A549 (cell line): ENCODE measurements around the gene RAB3D. TPM values are rescaled to one million over a fixed set of nuclear protein-coding genes. Genes with fewer than 3 reads are reported as not detected.

Source experiments
- ATAC-seq, 2 experiments: fragments of 200-7000 bp in 1 of 2; fragments of >200 bp in 1 of 2; cut with Nextera tagmentation in 1 of 2; cut with Tn5 transposase in 1 of 2; 3 replicates each; pipeline versions ENCODE4 v1.8.0 to v1.9.1; 2018 to 2020; ENCODE audit warnings: mild to moderate bottlenecking in 1 of 2, moderate library complexity in 1 of 2
- CTCF ChIA-PET: fragments of 300-600 bp; sonication (Branson Sonifier 250); formaldehyde crosslinking; extraction: SDS; loops from one replicate; lab custom pipeline; 2021; ENCODE audit warnings: antibody characterized with exemption, inconsistent platforms; lab: Yijun Ruan, JAX
- POLR2A ChIA-PET: fragments of 350-600 bp; formaldehyde crosslinking; extraction: SDS; loops from one replicate; lab custom pipeline; 2021; ENCODE audit warnings: antibody characterized with exemption, inconsistent platforms; lab: Yijun Ruan, JAX
- DNase-seq, 2 experiments: peaks; one replicate each; pipeline versions ENCODE4 v3.0.0 to v3.0.0-alpha.2; 2011 to 2016; ENCODE audit warnings: low read depth in 1 of 2, low spot score in 1 of 2
- FAIRE-seq: peaks from 2 replicates; lab custom pipeline; 2011; peaks lifted over from hg19 to GRCh38; lab: Jason Lieb, UNC
- H3K27ac ChIP-seq, 2 experiments: fragments of >200 bp; sonication (Bioruptor Twin); formaldehyde crosslinking; 3 replicates each; pipeline ENCODE4 v1.5.1; 2016 to 2017
- H3K4me1 ChIP-seq: fragments of >200 bp; sonication (Bioruptor Twin); formaldehyde crosslinking; 3 replicates; pipeline ENCODE4 v1.6.1; 2016
- H3K4me2 ChIP-seq: fragments of >200 bp; sonication (Bioruptor Twin); formaldehyde crosslinking; 3 replicates; pipeline ENCODE4 v1.6.1; 2016
- H3K4me3 ChIP-seq: fragments of >200 bp; sonication (Bioruptor Twin); formaldehyde crosslinking; 3 replicates; pipeline ENCODE4 v1.5.1; 2016
- H3K9me3 ChIP-seq: fragments of >200 bp; sonication (Bioruptor Twin); formaldehyde crosslinking; 3 replicates; pipeline ENCODE4 v1.6.1; 2016
- CEBPB ChIP-seq, 2 experiments: fragments of >200 bp in 1 of 2; sonication (Bioruptor Twin) in 1 of 2; formaldehyde crosslinking in 1 of 2; IDR thresholded peaks; 2 replicates each; pipeline ENCODE4 v1.6.1; 2012 to 2016
- CHD2 ChIP-seq: fragments of 150-350 bp; IDR thresholded peaks from 2 replicates; pipeline ENCODE4 v1.6.1; 2014; ENCODE audit warnings: low read length; ENCODE audit not compliant: partially characterized antibody
- CHD4 ChIP-seq: fragments of 200-600 bp; sonication (generic); IDR thresholded peaks from 2 replicates; pipeline ENCODE4 v1.6.1; 2016; ENCODE audit warnings: antibody characterized with exemption, mild to moderate bottlenecking, borderline replicate concordance
- EHMT2 ChIP-seq: fragments of 200-600 bp; sonication (generic); IDR thresholded peaks from 2 replicates; pipeline ENCODE4 v1.6.1; 2016; ENCODE audit warnings: antibody characterized with exemption, low read depth, mild to moderate bottlenecking, moderate library complexity
- ESRRA ChIP-seq: fragments of 150-350 bp; IDR thresholded peaks from 2 replicates; pipeline ENCODE4 v1.6.1; 2014; ENCODE audit warnings: mild to moderate bottlenecking, low read length, borderline replicate concordance
- FOSL2 ChIP-seq, 2 experiments: fragments of 450-650 bp in 1 of 2; fragments of >200 bp in 1 of 2; sonication (Bioruptor Twin) in 1 of 2; formaldehyde crosslinking; IDR thresholded peaks; 2 replicates each; pipeline versions ENCODE4 v1.5.0 to v1.6.1; 2016 to 2020; ENCODE audit warnings: mild to moderate bottlenecking in 1 of 2, moderate library complexity in 1 of 2
- GATA3 ChIP-seq: IDR thresholded peaks from 2 replicates; pipeline ENCODE4 v1.6.1; 2012; ENCODE audit warnings: borderline replicate concordance
- HOXB13 ChIP-seq: fragments of 250-450 bp; sonication (Bioruptor Pico); IDR thresholded peaks from 2 replicates; pipeline ENCODE4 v1.5.0; 2020; ENCODE audit warnings: low read depth, mild to moderate bottlenecking, moderate library complexity
- JUNB ChIP-seq: fragments of >200 bp; sonication (Bioruptor Twin); formaldehyde crosslinking; IDR thresholded peaks from 2 replicates; pipeline ENCODE4 v1.6.1; 2016
- KDM5A ChIP-seq: fragments of 200-600 bp; sonication (generic); IDR thresholded peaks from 2 replicates; pipeline ENCODE4 v1.6.1; 2016; ENCODE audit warnings: antibody characterized with exemption, mild to moderate bottlenecking
- NFE2L2 ChIP-seq: fragments of 150-350 bp; conservative IDR thresholded peaks from 2 replicates; pipeline ENCODE4 v1.6.1; 2014; ENCODE audit warnings: low read length
- NPAS2 ChIP-seq: fragments of 250-450 bp; sonication (Bioruptor Pico); IDR thresholded peaks from 2 replicates; pipeline ENCODE4 v1.8.0; 2022; ENCODE audit warnings: mild to moderate bottlenecking, moderate library complexity, borderline replicate concordance
- NR3C1 ChIP-seq: fragments of >200 bp; sonication (Bioruptor Twin); formaldehyde crosslinking; IDR thresholded peaks from 3 replicates; pipeline ENCODE4 v1.6.1; 2017
- PHF8 ChIP-seq: fragments of 200-600 bp; sonication (generic); IDR thresholded peaks from 2 replicates; pipeline ENCODE4 v1.6.1; 2016; ENCODE audit warnings: low read depth, mild to moderate bottlenecking, antibody characterized with exemption, moderate library complexity, borderline replicate concordance
- RARB ChIP-seq: fragments of 250-450 bp; sonication (Bioruptor Pico); IDR thresholded peaks from 2 replicates; pipeline ENCODE4 v1.8.0; 2021; ENCODE audit warnings: mild to moderate bottlenecking, moderate library complexity
- RCOR1 ChIP-seq: fragments of 150-350 bp; IDR thresholded peaks from 2 replicates; pipeline ENCODE4 v1.6.1; 2014; ENCODE audit warnings: antibody characterized with exemption, low read length, low read depth
- SMC3 ChIP-seq: fragments of >200 bp; sonication (Bioruptor Twin); formaldehyde crosslinking; IDR thresholded peaks from 3 replicates; pipeline ENCODE4 v1.6.1; 2018; ENCODE audit warnings: inconsistent platforms
- SREBF2 ChIP-seq: fragments of 450-650 bp; IDR thresholded peaks from 2 replicates; pipeline ENCODE4 v1.6.1; 2014; ENCODE audit warnings: mild to moderate bottlenecking, moderate library complexity
- ZSCAN20 ChIP-seq: fragments of 250-450 bp; sonication (Bioruptor Pico); IDR thresholded peaks from 2 replicates; pipeline ENCODE4 v1.8.0; 2022; ENCODE audit warnings: mild to moderate bottlenecking, moderate library complexity
- WGBS: methylation state at CpG from one replicate; pipeline ENCODE4 v1.1.6; 2017; ENCODE audit errors: missing lambda C conversion rate; 5-methylcytosine and 5-hydroxymethylcytosine counted together
- polyA plus RNA-seq, 4 experiments: library from polyadenylated mRNA; depleted of rRNA in 3 of 4; stranded (reverse); fragments of >200 nt; fragmentation: RNase III in 1 of 4; extraction: RNeasy Plus Mini Kit Qiagen cat#74134 plus additional on column Dnase treatment in 1 of 4; gene quantifications; 2 replicates in 3 of 4; 3 replicates in 1 of 4; pipeline ENCODE4 v1.2.3, GENCODE V29; 2011 to 2017
- TF ChIP-seq, protein P1 (sequence below): fragments of >200 bp; sonication (Bioruptor Twin); formaldehyde crosslinking; IDR thresholded peaks from 3 replicates; pipeline ENCODE4 v1.5.1; 2016
- TF ChIP-seq, protein P2 (sequence below): fragments of 200-600 bp; sonication (generic); IDR thresholded peaks from 2 replicates; pipeline ENCODE4 v1.6.1; 2016; ENCODE audit warnings: antibody characterized with exemption, mild to moderate bottlenecking, moderate library complexity

Gene RAB3D
- polyA plus RNA-seq, 2 of the 4 experiments (the other 2 are of a cell fraction): 4.8 to 22.3 TPM

DNA sequence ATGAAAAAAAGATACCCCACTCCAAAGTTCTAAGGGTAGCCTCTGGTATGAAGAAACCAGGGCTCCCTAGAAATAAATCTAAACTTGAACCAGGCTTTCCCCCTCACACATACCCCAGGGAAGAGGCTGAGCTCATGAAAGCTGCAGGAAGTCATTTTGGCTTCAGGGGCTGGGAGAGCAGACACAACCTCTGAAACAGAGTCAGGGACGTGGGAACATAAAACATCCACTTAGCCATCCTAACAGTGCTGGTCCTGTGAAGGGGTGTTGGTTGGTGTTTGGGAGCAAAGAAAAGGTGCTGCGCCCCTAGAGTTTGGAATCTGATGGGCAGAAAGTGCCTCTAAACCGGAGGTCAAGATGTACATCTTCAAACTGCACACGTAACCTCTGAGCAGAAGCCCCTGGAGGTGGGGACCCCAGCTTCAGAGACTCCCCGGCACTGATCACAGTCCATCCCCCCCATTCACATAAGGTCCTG lies 15.8 kb downstream of the RAB3D start:
- ChIA-PET POLR2A (interaction anchor here (1.0 to 1.9 kb wide), 4 partner anchors 16 to 58 kb away, joined by 4 to 7 read pairs (median 6); partner anchors contain the start of genes CCDC159, RAB3D and TMEM205), CTCF (interaction anchor here (0.7 to 1.8 kb wide), 6 partner anchors 28 to 160 kb away, joined by 3 to 5 read pairs (median 3); partner anchors contain the start of gene TSPAN16)
- DNase-seq: no peak
- H3K9me3 ChIP-seq: no peaks in the 10 kb centered on the region
- no peak for TF ChIP-seq ESRRA
- no peak for TF ChIP-seq RARB (CRISPR knock-in tag)
- TF ChIP-seq ZSCAN20 (CRISPR knock-in tag): no peak
- no peak for TF ChIP-seq SREBF2
- no peak for TF ChIP-seq RCOR1
- no peak for TF ChIP-seq JUNB
- no peak for TF ChIP-seq HOXB13 (CRISPR knock-in tag)
- no peak for TF ChIP-seq FOSL2 (IDR thresholded peaks at IDR 0.05)
- TF ChIP-seq FOSL2 (CRISPR knock-in tag; IDR thresholded peaks at IDR 0.05): no peak
- TF ChIP-seq, protein P1, sequence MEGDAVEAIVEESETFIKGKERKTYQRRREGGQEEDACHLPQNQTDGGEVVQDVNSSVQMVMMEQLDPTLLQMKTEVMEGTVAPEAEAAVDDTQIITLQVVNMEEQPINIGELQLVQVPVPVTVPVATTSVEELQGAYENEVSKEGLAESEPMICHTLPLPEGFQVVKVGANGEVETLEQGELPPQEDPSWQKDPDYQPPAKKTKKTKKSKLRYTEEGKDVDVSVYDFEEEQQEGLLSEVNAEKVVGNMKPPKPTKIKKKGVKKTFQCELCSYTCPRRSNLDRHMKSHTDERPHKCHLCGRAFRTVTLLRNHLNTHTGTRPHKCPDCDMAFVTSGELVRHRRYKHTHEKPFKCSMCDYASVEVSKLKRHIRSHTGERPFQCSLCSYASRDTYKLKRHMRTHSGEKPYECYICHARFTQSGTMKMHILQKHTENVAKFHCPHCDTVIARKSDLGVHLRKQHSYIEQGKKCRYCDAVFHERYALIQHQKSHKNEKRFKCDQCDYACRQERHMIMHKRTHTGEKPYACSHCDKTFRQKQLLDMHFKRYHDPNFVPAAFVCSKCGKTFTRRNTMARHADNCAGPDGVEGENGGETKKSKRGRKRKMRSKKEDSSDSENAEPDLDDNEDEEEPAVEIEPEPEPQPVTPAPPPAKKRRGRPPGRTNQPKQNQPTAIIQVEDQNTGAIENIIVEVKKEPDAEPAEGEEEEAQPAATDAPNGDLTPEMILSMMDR: no peak
- no peak for TF ChIP-seq CHD2
- TF ChIP-seq, protein P2, sequence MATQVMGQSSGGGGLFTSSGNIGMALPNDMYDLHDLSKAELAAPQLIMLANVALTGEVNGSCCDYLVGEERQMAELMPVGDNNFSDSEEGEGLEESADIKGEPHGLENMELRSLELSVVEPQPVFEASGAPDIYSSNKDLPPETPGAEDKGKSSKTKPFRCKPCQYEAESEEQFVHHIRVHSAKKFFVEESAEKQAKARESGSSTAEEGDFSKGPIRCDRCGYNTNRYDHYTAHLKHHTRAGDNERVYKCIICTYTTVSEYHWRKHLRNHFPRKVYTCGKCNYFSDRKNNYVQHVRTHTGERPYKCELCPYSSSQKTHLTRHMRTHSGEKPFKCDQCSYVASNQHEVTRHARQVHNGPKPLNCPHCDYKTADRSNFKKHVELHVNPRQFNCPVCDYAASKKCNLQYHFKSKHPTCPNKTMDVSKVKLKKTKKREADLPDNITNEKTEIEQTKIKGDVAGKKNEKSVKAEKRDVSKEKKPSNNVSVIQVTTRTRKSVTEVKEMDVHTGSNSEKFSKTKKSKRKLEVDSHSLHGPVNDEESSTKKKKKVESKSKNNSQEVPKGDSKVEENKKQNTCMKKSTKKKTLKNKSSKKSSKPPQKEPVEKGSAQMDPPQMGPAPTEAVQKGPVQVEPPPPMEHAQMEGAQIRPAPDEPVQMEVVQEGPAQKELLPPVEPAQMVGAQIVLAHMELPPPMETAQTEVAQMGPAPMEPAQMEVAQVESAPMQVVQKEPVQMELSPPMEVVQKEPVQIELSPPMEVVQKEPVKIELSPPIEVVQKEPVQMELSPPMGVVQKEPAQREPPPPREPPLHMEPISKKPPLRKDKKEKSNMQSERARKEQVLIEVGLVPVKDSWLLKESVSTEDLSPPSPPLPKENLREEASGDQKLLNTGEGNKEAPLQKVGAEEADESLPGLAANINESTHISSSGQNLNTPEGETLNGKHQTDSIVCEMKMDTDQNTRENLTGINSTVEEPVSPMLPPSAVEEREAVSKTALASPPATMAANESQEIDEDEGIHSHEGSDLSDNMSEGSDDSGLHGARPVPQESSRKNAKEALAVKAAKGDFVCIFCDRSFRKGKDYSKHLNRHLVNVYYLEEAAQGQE: no peak
- TF ChIP-seq CEBPB (IDR thresholded peaks at IDR 0.05): no peak
- TF ChIP-seq, all 56 proteins: peak for 0
- no peak overlapping the region for H3K4me3 ChIP-seq
- H3K4me1 ChIP-seq: peaks cover 42% of the 10 kb centered on the region
- peak in 1 of 2 experiments; percentile 19; a peak in 2 of 6 replicates for ATAC-seq
- no peak for FAIRE-seq
- peak overlapping the region; percentile 79 to 89 for H3K27ac ChIP-seq
- 64% methylated on average over 5 of the region's 5 CpGs for WGBS
- H3K4me2 ChIP-seq: peak overlapping the region; percentile 68

DNA sequence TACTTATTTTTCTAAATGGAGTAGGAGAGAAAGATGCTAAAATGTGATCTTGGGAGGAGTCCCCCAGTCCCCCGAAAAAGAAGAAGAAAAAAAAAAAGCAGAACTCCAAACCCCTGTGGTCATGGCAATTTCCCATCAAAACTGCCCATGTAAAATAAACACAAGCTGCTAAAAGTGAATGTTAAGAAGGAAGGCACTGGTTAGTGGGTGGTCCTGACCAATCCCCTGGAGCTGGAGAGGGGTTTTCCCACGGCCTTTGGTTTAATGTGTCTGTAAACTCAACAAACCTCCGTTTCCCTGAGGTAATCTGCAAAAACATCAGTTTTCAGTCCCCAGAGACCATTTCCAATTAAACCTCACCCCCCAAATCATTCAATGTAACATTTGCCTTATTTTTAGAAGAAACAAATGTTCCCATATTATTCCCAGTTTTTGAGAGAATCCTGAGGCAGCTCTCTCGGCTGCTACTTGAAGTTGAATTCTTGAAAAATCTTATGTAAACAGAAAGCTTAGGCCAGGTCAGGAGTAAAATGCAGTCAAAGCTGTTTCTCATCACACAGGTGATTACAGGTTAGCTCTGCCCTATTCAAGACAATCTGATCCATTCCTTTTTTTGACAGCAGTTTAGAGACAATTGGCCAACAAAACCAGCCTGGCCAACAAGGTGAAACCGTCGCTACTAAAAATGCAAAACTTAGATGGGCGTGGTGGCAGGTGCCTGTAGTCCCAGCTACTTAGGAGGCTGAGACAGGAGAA lies 17.0 kb downstream of the RAB3D start:
- H3K4me3 ChIP-seq: no peak overlapping the region
- H3K4me1 ChIP-seq: peaks cover 42% of the 10 kb centered on the region
- H3K4me2 ChIP-seq: peak overlapping the region; percentile 11; the same call in 1 of the 3 replicates
- ChIA-PET CTCF (interaction anchor here (0.6 to 2.0 kb wide), 6 partner anchors 28 to 386 kb away, joined by 3 to 6 read pairs (median 4); partner anchors contain the start of gene ELAVL3), POLR2A (interaction anchor here (0.9 kb wide), 1 partner anchor 53 kb away, joined by 3 read pairs; no protein-coding TSS in a partner anchor)
- no peak for TF ChIP-seq NFE2L2
- TF ChIP-seq RARB (CRISPR knock-in tag): no peak
- TF ChIP-seq CHD4: no peak
- no peak for TF ChIP-seq EHMT2
- no peak for TF ChIP-seq PHF8
- TF ChIP-seq, protein P2: no peak
- no peak for TF ChIP-seq SMC3
- TF ChIP-seq NR3C1: no peak
- no peak for TF ChIP-seq KDM5A
- no peak for TF ChIP-seq NPAS2
- no peak for TF ChIP-seq GATA3
- WGBS: 72% methylated on average over 7 of the region's 7 CpGs
- ATAC-seq (no peak), DNase-seq (no peak), FAIRE-seq (no peak)
- peak overlapping the region; percentile 79 to 89; a peak in 4 of 6 replicates for H3K27ac ChIP-seq
- H3K9me3 ChIP-seq: no peaks in the 10 kb centered on the region
